HEK293 (cell line): Measurements from ENCODE around the gene SCRT2.

Experiments
- CTCF ChIA-PET: fragments of 350-600 bp; formaldehyde crosslinking; extraction: SDS; loops from one replicate; lab custom pipeline; 2021; ENCODE audit warnings: antibody characterized with exemption; lab: Yijun Ruan, JAX
- POLR2A ChIA-PET: fragments of 300-600 bp; formaldehyde crosslinking; extraction: SDS; loops from one replicate; lab custom pipeline; 2020; ENCODE audit warnings: antibody characterized with exemption, inconsistent platforms; lab: Yijun Ruan, JAX
- H3K27ac ChIP-seq: fragments of 200-500 bp; sonication (Bioruptor generic); 2 replicates; pipeline ENCODE4 v1.5.1; 2014; ENCODE audit warnings: low read depth, low read length, control low read depth, inconsistent platforms; ENCODE audit errors: extremely low read depth
- H3K36me3 ChIP-seq, 2 experiments: fragments of 200-500 bp in 1 of 2; sonication (Bioruptor generic) in 1 of 2; 1 replicate in 1 of 2; 2 replicates in 1 of 2; pipeline ENCODE4 v1.5.1; 2014 to 2017; ENCODE audit warnings: inconsistent platforms in 2 of 2, low read length in 2 of 2; ENCODE audit not compliant: control insufficient read depth in 2 of 2, insufficient read depth in 1 of 2
- H3K4me1 ChIP-seq: fragments of 200-500 bp; sonication (Bioruptor generic); 2 replicates; pipeline ENCODE4 v1.5.1; 2014; ENCODE audit warnings: mild to moderate bottlenecking, low read length, inconsistent platforms; ENCODE audit not compliant: control insufficient read depth, insufficient read depth
- H3K4me3 ChIP-seq: 2 replicates; pipeline ENCODE4 v1.5.1; 2011; ENCODE audit warnings: low read depth, mild to moderate bottlenecking, control low read depth, low read length, moderate library complexity
- H3K9me3 ChIP-seq: fragments of 200-500 bp; sonication (Bioruptor generic); 2 replicates; pipeline ENCODE4 v1.5.1; 2014; ENCODE audit warnings: low read depth, low read length, inconsistent platforms; ENCODE audit not compliant: control insufficient read depth, insufficient read depth
- FEZF1 ChIP-seq: fragments of 450-650 bp; formaldehyde crosslinking; IDR thresholded peaks from 2 replicates; pipeline ENCODE4 v1.5.1; 2016; ENCODE audit warnings: missing biosample characterization, missing genetic modification characterization
- OSR2 ChIP-seq: fragments of 450-650 bp; formaldehyde crosslinking; IDR thresholded peaks from 2 replicates; pipeline ENCODE4 v1.5.1; 2016; ENCODE audit warnings: missing biosample characterization, missing genetic modification characterization
- SP2 ChIP-seq: fragments of 450-650 bp; formaldehyde crosslinking; IDR thresholded peaks from 2 replicates; pipeline ENCODE4 v1.5.1; 2016; ENCODE audit warnings: missing biosample characterization, missing genetic modification characterization
- ZBTB17 ChIP-seq: fragments of 450-650 bp; formaldehyde crosslinking; IDR thresholded peaks from 2 replicates; pipeline ENCODE4 v1.5.1; 2016; ENCODE audit warnings: missing biosample characterization, missing genetic modification characterization
- ZNF16 ChIP-seq: fragments of 450-650 bp; formaldehyde crosslinking; IDR thresholded peaks from 2 replicates; pipeline ENCODE4 v1.5.1; 2016; ENCODE audit warnings: low read depth, missing biosample characterization, missing genetic modification characterization
- ZNF324 ChIP-seq: fragments of 450-650 bp; formaldehyde crosslinking; IDR thresholded peaks from 2 replicates; pipeline ENCODE4 v1.5.1; 2016; ENCODE audit warnings: missing biosample characterization, missing genetic modification characterization
- ZNF354C ChIP-seq: fragments of 450-650 bp; formaldehyde crosslinking; IDR thresholded peaks from 2 replicates; pipeline ENCODE4 v1.5.1; 2016; ENCODE audit warnings: missing biosample characterization, missing genetic modification characterization, low read depth, borderline replicate concordance
- ZNF416 ChIP-seq: fragments of 450-650 bp; formaldehyde crosslinking; IDR thresholded peaks from 2 replicates; pipeline ENCODE4 v1.5.1; 2016; ENCODE audit warnings: missing biosample characterization, missing genetic modification characterization
- ZNF426 ChIP-seq: fragments of 450-650 bp; formaldehyde crosslinking; IDR thresholded peaks from 2 replicates; pipeline ENCODE4 v1.5.1; 2017; ENCODE audit warnings: missing biosample characterization, missing genetic modification characterization, mild to moderate bottlenecking, inconsistent platforms, moderate library complexity
- ZNF48 ChIP-seq: fragments of 450-650 bp; formaldehyde crosslinking; IDR thresholded peaks from 2 replicates; pipeline ENCODE4 v1.5.1; 2016; ENCODE audit warnings: missing biosample characterization, missing genetic modification characterization
- ZNF501 ChIP-seq: fragments of 450-650 bp; formaldehyde crosslinking; IDR thresholded peaks from 2 replicates; pipeline ENCODE4 v1.5.1; 2016; ENCODE audit warnings: missing biosample characterization, missing genetic modification characterization
- ZNF624 ChIP-seq: fragments of 450-650 bp; formaldehyde crosslinking; IDR thresholded peaks from 2 replicates; pipeline ENCODE4 v1.5.1; 2017; ENCODE audit warnings: missing biosample characterization, missing genetic modification characterization
- TF ChIP-seq, protein P1 (sequence below): fragments of 450-650 bp; formaldehyde crosslinking; IDR thresholded peaks from 2 replicates; pipeline ENCODE4 v1.5.1; 2016; ENCODE audit warnings: missing biosample characterization, missing genetic modification characterization, borderline replicate concordance
- TF ChIP-seq, protein P2 (sequence below): fragments of 450-650 bp; formaldehyde crosslinking; IDR thresholded peaks from 2 replicates; pipeline ENCODE4 v1.5.1; 2017; ENCODE audit warnings: missing biosample characterization, missing genetic modification characterization
- TF ChIP-seq, protein P3 (sequence below): fragments of 450-650 bp; formaldehyde crosslinking; IDR thresholded peaks from 2 replicates; pipeline ENCODE4 v1.5.1; 2016; ENCODE audit warnings: missing biosample characterization, missing genetic modification characterization, borderline replicate concordance
- TF ChIP-seq, protein P4 (sequence below): fragments of 450-650 bp; formaldehyde crosslinking; IDR thresholded peaks from 2 replicates; pipeline ENCODE4 v1.5.1; 2016; ENCODE audit warnings: missing biosample characterization, missing genetic modification characterization
- TF ChIP-seq, protein P5 (sequence below): sonication (generic); formaldehyde crosslinking; IDR thresholded peaks from 2 replicates; pipeline ENCODE4 v1.8.1; 2022; ENCODE audit warnings: mild to moderate bottlenecking, moderate library complexity, missing genetic modification reagents
- TF ChIP-seq, protein P6 (sequence below): fragments of 450-650 bp; formaldehyde crosslinking; IDR thresholded peaks from 2 replicates; pipeline ENCODE4 v1.5.1; 2016; ENCODE audit warnings: missing biosample characterization, missing genetic modification characterization
- TF ChIP-seq, protein P7 (sequence below): fragments of 450-650 bp; formaldehyde crosslinking; IDR thresholded peaks from 2 replicates; pipeline ENCODE4 v1.5.1; 2016; ENCODE audit warnings: missing biosample characterization, missing genetic modification characterization

Gene SCRT2

DNA sequence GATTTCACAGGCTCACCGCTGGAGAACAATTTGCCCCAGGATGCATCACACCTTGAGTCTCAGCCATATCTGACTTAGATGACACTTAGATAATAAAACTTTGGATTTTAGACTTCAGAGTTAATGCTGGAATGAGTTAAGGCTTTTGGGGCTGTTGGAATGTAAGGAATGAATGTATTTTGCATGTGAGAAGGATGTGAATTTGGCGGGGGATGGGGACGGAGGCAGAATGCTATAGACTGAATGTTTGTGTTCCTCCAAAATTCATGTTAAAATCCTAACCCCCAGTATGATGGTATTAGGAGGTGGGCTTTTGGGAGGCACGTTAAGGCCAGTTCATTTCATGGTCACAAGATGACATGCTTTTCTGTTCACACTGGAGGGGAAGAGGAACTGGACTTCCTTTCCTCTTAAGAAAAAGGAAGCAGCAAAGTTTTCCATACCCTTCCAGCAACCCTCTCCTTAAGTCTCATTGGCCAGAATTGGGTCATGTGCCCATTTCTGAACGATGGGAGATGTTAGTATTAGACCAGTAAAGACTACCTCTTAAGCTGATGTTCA, 16.8 kb downstream of the SCRT2 start:
- CTCF ChIA-PET = interaction anchor here (0.6 to 5.4 kb wide), 3 partner anchors 8 to 54 kb away, joined by 3 to 81 read pairs (median 10); no protein-coding TSS in a partner anchor
- no peaks in the 10 kb centered on the region for H3K4me1 ChIP-seq

More for the DNA sequence above, 16.8 kb downstream of the SCRT2 start:
- H3K27ac ChIP-seq = no peak overlapping the region
- no peaks in the 10 kb centered on the region for H3K9me3 ChIP-seq
- H3K36me3 ChIP-seq = no peaks in the 10 kb centered on the region
- POLR2A ChIA-PET = no interaction called here
- TF ChIP-seq SP2 (tag by site-specific recombination) = no peak
- TF ChIP-seq ZBTB17 (tag by site-specific recombination) = no peak
- TF ChIP-seq ZNF48 = no peak
- TF ChIP-seq FEZF1 (tag by site-specific recombination) = no peak
- no peak for TF ChIP-seq ZNF324 (tag by site-specific recombination)
- TF ChIP-seq ZNF426 (tag by site-specific recombination) = no peak
- TF ChIP-seq, protein P1, sequence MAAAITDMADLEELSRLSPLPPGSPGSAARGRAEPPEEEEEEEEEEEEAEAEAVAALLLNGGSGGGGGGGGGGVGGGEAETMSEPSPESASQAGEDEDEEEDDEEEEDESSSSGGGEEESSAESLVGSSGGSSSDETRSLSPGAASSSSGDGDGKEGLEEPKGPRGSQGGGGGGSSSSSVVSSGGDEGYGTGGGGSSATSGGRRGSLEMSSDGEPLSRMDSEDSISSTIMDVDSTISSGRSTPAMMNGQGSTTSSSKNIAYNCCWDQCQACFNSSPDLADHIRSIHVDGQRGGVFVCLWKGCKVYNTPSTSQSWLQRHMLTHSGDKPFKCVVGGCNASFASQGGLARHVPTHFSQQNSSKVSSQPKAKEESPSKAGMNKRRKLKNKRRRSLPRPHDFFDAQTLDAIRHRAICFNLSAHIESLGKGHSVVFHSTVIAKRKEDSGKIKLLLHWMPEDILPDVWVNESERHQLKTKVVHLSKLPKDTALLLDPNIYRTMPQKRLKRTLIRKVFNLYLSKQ (tag by site-specific recombination) = no peak
- TF ChIP-seq ZNF354C (tag by site-specific recombination) = no peak
- TF ChIP-seq ZNF501 = no peak
- TF ChIP-seq, protein P2, sequence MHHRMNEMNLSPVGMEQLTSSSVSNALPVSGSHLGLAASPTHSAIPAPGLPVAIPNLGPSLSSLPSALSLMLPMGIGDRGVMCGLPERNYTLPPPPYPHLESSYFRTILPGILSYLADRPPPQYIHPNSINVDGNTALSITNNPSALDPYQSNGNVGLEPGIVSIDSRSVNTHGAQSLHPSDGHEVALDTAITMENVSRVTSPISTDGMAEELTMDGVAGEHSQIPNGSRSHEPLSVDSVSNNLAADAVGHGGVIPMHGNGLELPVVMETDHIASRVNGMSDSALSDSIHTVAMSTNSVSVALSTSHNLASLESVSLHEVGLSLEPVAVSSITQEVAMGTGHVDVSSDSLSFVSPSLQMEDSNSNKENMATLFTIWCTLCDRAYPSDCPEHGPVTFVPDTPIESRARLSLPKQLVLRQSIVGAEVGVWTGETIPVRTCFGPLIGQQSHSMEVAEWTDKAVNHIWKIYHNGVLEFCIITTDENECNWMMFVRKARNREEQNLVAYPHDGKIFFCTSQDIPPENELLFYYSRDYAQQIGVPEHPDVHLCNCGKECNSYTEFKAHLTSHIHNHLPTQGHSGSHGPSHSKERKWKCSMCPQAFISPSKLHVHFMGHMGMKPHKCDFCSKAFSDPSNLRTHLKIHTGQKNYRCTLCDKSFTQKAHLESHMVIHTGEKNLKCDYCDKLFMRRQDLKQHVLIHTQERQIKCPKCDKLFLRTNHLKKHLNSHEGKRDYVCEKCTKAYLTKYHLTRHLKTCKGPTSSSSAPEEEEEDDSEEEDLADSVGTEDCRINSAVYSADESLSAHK (tag by site-specific recombination) = no peak
- TF ChIP-seq ZNF16 (tag by site-specific recombination) = no peak
- TF ChIP-seq, protein P3, sequence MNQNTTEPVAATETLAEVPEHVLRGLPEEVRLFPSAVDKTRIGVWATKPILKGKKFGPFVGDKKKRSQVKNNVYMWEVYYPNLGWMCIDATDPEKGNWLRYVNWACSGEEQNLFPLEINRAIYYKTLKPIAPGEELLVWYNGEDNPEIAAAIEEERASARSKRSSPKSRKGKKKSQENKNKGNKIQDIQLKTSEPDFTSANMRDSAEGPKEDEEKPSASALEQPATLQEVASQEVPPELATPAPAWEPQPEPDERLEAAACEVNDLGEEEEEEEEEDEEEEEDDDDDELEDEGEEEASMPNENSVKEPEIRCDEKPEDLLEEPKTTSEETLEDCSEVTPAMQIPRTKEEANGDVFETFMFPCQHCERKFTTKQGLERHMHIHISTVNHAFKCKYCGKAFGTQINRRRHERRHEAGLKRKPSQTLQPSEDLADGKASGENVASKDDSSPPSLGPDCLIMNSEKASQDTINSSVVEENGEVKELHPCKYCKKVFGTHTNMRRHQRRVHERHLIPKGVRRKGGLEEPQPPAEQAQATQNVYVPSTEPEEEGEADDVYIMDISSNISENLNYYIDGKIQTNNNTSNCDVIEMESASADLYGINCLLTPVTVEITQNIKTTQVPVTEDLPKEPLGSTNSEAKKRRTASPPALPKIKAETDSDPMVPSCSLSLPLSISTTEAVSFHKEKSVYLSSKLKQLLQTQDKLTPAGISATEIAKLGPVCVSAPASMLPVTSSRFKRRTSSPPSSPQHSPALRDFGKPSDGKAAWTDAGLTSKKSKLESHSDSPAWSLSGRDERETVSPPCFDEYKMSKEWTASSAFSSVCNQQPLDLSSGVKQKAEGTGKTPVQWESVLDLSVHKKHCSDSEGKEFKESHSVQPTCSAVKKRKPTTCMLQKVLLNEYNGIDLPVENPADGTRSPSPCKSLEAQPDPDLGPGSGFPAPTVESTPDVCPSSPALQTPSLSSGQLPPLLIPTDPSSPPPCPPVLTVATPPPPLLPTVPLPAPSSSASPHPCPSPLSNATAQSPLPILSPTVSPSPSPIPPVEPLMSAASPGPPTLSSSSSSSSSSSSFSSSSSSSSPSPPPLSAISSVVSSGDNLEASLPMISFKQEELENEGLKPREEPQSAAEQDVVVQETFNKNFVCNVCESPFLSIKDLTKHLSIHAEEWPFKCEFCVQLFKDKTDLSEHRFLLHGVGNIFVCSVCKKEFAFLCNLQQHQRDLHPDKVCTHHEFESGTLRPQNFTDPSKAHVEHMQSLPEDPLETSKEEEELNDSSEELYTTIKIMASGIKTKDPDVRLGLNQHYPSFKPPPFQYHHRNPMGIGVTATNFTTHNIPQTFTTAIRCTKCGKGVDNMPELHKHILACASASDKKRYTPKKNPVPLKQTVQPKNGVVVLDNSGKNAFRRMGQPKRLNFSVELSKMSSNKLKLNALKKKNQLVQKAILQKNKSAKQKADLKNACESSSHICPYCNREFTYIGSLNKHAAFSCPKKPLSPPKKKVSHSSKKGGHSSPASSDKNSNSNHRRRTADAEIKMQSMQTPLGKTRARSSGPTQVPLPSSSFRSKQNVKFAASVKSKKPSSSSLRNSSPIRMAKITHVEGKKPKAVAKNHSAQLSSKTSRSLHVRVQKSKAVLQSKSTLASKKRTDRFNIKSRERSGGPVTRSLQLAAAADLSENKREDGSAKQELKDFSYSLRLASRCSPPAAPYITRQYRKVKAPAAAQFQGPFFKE = no peak
- TF ChIP-seq, protein P4, sequence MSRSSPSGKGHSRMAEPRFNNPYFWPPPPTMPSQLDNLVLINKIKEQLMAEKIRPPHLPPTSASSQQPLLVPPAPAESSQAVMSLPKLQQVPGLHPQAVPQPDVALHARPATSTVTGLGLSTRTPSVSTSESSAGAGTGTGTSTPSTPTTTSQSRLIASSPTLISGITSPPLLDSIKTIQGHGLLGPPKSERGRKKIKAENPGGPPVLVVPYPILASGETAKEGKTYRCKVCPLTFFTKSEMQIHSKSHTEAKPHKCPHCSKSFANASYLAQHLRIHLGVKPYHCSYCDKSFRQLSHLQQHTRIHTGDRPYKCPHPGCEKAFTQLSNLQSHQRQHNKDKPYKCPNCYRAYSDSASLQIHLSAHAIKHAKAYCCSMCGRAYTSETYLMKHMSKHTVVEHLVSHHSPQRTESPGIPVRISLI (tag by site-specific recombination) = no peak
- TF ChIP-seq OSR2 = no peak
- TF ChIP-seq, protein P5, sequence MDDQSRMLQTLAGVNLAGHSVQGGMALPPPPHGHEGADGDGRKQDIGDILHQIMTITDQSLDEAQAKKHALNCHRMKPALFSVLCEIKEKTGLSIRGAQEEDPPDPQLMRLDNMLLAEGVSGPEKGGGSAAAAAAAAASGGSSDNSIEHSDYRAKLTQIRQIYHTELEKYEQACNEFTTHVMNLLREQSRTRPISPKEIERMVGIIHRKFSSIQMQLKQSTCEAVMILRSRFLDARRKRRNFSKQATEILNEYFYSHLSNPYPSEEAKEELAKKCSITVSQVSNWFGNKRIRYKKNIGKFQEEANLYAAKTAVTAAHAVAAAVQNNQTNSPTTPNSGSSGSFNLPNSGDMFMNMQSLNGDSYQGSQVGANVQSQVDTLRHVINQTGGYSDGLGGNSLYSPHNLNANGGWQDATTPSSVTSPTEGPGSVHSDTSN (CRISPR knock-in tag) = no peak
- TF ChIP-seq, protein P6, sequence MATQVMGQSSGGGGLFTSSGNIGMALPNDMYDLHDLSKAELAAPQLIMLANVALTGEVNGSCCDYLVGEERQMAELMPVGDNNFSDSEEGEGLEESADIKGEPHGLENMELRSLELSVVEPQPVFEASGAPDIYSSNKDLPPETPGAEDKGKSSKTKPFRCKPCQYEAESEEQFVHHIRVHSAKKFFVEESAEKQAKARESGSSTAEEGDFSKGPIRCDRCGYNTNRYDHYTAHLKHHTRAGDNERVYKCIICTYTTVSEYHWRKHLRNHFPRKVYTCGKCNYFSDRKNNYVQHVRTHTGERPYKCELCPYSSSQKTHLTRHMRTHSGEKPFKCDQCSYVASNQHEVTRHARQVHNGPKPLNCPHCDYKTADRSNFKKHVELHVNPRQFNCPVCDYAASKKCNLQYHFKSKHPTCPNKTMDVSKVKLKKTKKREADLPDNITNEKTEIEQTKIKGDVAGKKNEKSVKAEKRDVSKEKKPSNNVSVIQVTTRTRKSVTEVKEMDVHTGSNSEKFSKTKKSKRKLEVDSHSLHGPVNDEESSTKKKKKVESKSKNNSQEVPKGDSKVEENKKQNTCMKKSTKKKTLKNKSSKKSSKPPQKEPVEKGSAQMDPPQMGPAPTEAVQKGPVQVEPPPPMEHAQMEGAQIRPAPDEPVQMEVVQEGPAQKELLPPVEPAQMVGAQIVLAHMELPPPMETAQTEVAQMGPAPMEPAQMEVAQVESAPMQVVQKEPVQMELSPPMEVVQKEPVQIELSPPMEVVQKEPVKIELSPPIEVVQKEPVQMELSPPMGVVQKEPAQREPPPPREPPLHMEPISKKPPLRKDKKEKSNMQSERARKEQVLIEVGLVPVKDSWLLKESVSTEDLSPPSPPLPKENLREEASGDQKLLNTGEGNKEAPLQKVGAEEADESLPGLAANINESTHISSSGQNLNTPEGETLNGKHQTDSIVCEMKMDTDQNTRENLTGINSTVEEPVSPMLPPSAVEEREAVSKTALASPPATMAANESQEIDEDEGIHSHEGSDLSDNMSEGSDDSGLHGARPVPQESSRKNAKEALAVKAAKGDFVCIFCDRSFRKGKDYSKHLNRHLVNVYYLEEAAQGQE (tag by site-specific recombination) = no peak
- TF ChIP-seq, protein P7, sequence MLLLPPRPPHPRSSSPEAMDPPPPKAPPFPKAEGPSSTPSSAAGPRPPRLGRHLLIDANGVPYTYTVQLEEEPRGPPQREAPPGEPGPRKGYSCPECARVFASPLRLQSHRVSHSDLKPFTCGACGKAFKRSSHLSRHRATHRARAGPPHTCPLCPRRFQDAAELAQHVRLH (tag by site-specific recombination) = no peak
- TF ChIP-seq ZNF624 (tag by site-specific recombination) = no peak
- no peak for TF ChIP-seq ZNF416 (tag by site-specific recombination)
- H3K4me3 ChIP-seq = no peak overlapping the region
